Activated CD4-positive, alpha-beta T cell treated with anti-CD3 and anti-CD28 coated beads, Interleukin-2, amount 50 U/mL, for 16 hours (primary cell): ENCODE results near the gene WDR62.

ENCODE experiments used
- DNase-seq: peaks from one replicate; pipeline ENCODE4 v3.0.0-alpha.2; 2020

The WDR62 gene

DNA sequence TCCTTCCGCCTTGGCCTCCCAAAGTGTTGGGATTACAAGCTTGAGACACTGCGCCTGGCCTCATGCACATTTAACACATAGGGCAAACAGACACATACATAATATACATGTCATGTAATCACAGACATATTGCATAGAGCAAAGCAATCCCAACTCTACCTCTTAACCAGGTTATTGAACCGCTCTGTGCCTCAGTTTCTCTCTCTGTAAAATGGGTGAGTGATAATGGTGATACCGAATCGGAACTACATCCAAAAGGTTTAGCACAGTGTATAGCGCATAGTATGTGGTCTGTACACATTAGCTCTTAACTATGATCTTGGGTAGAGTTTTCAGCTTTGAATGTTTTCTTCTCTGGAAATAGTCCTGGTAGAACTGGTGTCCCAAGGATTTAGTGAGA, 89.9 kb downstream of the WDR62 start:
- no peak for DNase-seq

DNA sequence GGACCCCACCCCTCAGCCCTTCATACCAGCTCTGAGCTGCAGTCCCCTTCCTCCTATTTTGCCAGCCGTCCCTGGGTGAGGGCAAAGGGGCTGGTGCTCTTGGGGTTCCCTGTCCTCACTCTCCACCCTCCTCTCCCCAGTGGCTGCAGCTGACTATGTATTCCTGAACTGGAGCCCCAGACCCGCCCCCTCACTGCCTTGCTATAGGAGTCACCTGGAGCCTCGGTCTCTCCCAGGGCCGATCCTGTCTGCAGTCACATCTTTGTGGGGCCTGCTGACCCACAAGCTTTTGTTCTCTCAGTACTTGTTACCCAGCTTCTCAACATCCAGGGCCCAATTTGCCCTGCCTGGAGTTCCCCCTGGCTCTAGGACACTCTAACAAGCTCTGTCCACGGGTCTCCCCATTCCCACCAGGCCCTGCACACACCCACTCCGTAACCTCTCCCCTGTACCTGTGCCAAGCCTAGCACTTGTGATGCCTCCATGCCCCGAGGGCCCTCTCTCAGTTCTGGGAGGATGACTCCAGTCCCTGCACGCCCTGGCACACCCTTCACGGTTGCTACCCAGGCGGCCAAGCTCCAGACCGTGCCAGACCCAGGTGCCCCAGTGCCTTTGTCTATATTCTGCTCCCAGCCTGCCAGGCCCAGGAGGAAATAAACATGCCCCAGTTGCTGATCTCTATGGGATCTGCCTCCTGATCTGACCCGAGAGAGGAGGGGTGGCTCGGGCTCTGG, 95.1 kb downstream of the WDR62 start:
- DNase-seq, result no peak

DNA sequence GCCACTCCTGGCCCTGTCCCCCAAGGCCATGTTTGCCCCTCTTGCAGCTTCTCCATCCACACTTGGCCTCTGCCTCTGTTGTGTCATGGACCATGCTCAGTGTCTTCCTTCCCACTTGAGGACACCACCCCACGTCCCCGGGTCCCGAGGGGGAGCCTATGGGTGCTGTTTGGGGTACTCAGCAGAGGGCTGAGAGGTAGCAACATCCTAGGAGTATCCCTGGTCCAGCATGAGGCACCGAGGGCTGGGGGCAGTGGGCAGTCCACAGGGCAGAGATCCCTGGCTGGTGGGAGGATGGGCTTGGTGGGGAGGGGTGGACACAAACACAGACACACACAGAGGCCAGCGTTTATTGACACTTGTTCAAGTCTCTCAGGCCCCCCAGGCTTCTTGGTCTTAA, 95.9 kb downstream of the WDR62 start:
- DNase-seq, result no peak

GRCh38 chr19:36151144-36152018, 96.7 kb downstream of the WDR62 start:
- DNase-seq, result no peak

DNA sequence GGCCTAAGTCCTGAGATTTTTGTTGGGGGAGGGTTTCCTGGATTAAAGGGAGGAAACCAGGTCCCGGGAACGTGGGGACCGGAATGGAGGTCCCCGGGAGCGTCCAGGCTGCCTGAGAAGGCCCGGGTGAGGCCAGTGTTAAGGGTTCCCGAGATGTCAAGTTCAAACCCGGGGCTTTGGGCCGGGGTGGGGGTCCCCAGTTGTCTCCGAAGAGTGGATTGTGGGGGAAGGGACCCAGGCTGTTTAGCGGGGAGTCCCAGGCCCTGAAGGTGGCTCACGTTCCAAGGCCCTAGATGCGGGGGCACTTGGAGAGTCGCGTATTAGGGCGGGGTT, 97.3 kb downstream of the WDR62 start:
- DNase-seq, result no peak

DNA sequence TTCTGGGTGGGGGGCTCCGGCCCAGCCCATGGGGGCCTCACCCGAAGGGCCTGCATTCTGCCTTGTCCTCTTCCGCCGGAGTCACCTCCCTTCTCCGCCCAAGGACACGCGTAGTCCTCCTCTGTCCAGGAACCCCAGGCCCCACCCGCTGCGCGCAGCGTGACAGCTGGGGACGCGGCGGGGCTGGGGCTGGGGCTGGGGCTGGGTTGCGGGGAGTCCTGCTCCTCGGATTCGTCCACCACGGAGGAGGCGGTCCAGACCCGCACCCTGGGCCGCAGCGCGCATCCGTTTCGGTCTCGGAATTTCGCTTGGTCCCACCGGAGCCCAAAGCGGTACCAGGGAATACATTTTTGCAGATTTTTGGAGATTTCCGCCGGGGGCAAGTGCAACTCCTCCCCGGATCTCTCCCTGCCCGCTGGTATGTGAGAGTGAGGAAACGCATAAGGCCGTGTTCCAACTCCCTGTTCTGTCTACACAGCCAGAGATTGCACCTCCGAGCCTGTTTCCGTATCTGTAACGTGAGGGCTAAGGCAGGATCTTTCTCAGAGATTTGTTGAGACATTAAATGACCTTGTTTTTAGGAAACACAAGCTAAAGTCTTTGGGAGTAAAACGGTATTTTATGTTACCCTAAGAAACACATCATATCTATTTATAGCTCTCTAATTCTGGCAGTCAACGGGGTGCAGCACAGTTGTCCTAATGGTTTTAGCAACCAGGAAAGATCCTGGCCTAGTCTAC, 97.8 kb downstream of the WDR62 start, which contains the start of gene COX7A1:
COX7A1 (minus strand) TSS at position 96 of the 740 bp plus-strand sequence; CDS start at position 56, 40 bp downstream.
- DNase-seq, result no peak

GRCh38 chr19:36153126-36153525, 98.4 kb downstream of the WDR62 start:
- no peak for DNase-seq
